ENCODE data around the gene SV2C.
A peak's percentile ranks its signal among the peaks of the same experiment; 100 is the strongest.

The SV2C gene

DNA sequence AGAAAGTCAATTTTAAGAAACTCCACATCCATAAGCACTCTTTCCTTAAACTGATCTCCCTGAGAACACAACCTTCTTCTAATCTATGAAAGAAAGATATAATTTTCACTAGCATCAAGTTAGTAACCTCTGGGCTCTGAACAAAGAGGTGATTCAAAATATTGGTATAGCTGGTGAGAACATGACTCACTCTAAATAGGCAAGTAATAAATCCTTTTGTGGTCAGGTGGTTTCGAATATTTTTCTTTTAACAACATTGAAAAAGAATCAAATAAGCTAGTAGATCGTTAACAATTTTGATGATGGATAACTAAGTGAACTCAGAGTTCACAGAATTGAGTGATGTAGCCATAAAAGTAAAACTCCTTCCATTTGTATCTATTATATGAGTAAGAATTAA, 169.3 kb downstream of the SV2C start:
- H3K4me3 ChIP-seq (ENCODE audit: low read depth, low read length), result no peak overlapping the region
- TF ChIP-seq, protein P1, sequence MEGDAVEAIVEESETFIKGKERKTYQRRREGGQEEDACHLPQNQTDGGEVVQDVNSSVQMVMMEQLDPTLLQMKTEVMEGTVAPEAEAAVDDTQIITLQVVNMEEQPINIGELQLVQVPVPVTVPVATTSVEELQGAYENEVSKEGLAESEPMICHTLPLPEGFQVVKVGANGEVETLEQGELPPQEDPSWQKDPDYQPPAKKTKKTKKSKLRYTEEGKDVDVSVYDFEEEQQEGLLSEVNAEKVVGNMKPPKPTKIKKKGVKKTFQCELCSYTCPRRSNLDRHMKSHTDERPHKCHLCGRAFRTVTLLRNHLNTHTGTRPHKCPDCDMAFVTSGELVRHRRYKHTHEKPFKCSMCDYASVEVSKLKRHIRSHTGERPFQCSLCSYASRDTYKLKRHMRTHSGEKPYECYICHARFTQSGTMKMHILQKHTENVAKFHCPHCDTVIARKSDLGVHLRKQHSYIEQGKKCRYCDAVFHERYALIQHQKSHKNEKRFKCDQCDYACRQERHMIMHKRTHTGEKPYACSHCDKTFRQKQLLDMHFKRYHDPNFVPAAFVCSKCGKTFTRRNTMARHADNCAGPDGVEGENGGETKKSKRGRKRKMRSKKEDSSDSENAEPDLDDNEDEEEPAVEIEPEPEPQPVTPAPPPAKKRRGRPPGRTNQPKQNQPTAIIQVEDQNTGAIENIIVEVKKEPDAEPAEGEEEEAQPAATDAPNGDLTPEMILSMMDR (IDR thresholded peaks at IDR 0.05; ENCODE audit: low read depth, low read length), result no peak

DNA sequence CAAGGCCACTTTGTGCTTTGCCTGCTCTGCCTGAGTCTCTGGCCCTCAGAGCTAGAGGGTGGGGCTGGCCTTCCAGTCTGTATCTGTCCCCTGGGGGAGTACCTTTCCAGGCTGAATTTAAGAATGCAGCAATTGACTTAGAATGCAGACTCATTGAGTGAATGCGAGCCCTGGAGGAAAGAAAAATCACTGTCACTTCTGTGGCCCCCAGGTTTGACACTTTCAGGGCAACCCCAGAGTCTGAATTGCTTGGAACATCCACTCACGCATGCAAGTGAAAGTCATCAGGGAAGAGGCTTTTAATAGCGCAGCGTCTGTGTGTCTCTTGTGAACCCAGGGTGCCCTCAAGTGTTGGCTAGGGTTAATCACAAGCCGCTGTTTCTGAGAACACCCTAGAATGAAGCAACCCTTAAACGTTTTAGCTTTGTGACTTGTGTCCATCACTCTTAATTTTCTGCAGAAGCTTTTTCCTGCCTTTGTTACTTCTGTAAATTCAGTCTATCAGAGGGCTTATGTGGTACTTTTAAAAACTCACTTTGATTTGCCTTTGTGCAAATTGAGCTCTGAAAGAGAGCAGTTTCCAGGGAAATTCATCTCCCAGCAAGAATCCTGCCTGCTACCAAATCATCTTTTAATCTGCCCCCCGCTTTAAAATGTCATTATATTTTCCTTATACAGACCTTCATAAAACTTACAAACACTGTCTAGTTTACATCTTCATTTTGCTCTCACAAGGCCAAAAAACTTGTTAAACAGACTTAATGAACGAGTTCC, 173.1 kb downstream of the SV2C start:
- TF ChIP-seq, protein P1 (IDR thresholded peaks at IDR 0.05; ENCODE audit: low read depth, low read length), result peak; percentile 44; the same call in 1 of the 2 replicates

DNA sequence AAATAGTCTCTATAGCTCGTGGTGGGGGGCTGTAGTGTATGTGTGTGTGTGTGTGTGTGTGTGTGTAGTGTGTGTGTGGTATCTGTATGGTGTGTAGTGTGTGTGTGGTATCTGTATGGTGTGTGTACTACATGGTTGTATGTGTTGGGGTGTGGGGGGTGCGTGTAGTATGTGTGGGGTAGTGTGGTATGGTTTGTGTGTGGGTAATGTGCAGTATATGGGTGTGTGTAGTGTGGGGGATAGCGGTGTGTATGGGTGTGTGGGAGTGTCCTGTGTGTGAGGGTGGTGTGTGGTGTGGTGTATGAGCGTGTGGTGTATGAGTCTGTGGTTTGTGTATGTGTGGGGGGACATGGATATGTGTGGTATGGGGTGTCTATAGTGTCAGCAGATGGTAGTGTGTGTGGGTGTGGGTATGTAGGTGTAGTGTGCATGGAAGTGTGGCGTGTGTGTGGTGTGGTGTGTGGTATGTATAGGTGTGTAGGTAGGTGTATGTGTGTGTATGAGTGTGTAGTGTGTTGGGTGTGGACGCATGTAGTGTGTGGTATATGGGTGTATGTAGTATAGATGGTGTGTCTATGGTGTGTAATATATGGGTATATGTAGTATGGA, 174.1 kb downstream of the SV2C start:
- no peak overlapping the region for H3K4me3 ChIP-seq (ENCODE audit: low read depth, low read length)
- TF ChIP-seq, protein P1 (IDR thresholded peaks at IDR 0.05; ENCODE audit: low read depth, low read length), result no peak

More for the DNA sequence above, 173.1 kb downstream of the SV2C start:
- no peak overlapping the region for H3K4me3 ChIP-seq (ENCODE audit: low read depth, low read length)

DNA sequence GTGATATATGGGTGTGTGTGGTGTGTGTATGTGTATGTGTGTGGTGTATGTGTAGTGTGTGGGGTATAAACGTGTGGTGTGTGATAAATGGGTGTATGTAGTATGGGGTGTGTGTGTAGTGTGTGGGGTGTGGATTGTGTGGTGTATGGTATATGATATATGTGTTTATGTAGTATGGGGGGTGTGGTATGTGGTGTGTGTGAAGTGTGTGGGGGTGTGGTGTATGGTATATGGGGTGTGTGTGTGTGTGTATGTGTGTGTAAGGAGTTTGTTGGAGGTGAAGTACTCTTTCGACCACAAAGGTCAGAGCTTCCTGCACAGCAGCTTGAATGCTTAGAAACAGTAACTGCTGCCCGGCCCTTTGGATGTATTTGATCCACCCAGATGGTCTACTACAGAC, 174.7 kb downstream of the SV2C start:
- H3K4me3 ChIP-seq (ENCODE audit: low read depth, low read length), result no peak overlapping the region
- TF ChIP-seq, protein P1 (IDR thresholded peaks at IDR 0.05; ENCODE audit: low read depth, low read length), result no peak

DNA sequence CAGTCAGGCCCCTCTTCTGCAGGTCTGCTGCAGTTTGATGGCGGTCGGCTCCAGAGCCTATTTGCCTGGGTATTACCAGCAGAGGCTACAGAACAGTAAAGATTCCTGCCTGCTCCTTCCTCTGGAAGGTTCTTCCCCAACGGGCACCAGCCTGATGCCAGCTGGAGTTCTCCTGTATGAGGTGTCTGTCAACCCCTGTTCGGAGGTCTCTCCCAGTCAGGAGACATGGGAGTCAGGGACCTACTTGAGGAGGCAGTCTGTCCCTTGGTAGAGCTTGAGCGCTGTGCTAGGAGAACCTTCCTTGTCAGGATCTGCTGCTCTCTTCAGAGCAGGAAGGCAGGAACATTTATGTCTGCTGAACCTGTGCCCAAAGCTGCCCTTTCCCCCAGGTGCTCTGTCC, 181.5 kb downstream of the SV2C start:
- TF ChIP-seq, protein P1 (IDR thresholded peaks at IDR 0.05; ENCODE audit: low read depth, low read length), result no peak
- H3K4me3 ChIP-seq (ENCODE audit: low read depth, low read length), result no peak overlapping the region

DNA sequence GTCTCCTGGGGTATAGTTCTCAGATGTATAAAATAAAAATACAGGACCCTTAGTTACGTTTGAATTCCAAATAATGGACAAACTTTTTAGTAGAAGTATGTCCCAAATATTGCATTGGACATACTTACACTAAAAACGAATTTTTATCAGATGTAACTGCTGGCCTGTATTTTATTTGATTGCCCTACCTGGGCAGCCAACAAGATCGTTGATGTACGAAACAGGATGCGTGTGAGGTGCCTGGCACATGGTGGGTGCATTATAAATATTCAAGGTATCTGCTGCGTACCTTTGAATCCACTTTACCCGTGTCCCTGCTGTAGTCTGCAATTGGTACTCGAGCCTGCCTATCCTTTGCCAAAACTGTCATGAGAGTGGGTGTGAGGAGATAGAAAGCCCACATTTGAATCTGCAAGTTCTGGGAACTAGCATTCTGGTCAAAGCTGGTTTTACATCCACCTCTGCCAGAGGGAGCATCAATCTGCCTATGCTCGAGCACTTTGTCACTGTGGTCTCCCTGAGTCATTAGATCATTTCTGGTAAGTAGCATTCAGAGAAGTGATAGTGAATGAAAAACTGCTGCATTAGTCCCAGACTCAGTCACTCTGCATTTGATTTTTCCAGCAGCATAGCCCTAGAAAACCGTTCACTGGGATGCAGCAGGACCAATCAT, 186.2 kb downstream of the SV2C start:
- TF ChIP-seq, protein P1 (IDR thresholded peaks at IDR 0.05; ENCODE audit: low read depth, low read length), result no peak
- no peak overlapping the region for H3K4me3 ChIP-seq (ENCODE audit: low read depth, low read length)
